NOMO-1 treated with DMSO at 0.1 percent for 48 hours (cell line): ENCODE results near the gene TOP1.
A peak's percentile ranks its signal among the peaks of the same experiment; 100 is the strongest.

Experiments used
- DNase-seq: peaks from one replicate; lab custom pipeline; 2025; ENCODE audit not compliant: unreplicated experiment; lab: John Stamatoyannopoulos, UW

Gene TOP1

GRCh38 chr20:41054847-41055230 lies 26.2 kb downstream of the TOP1 start:
- no peak for DNase-seq

- no peak for DNase-seq
Measured at GRCh38 chr20:41055679-41056078, 27.1 kb downstream of the TOP1 start.

- DNase-seq = no peak
Measured at GRCh38 chr20:41057999-41058673, 29.5 kb downstream of the TOP1 start.

- no peak for DNase-seq
Measured at GRCh38 chr20:41058674-41059635, 30.3 kb downstream of the TOP1 start.

GRCh38 chr20:41061155-41061554 lies 32.5 kb downstream of the TOP1 start:
- no peak for DNase-seq

- DNase-seq = no peak
Measured at GRCh38 chr20:41063442-41063841, 34.8 kb downstream of the TOP1 start.

- DNase-seq = no peak
Measured at GRCh38 chr20:41064377-41064776, 35.8 kb downstream of the TOP1 start.

- no peak for DNase-seq
Measured at GRCh38 chr20:41065716-41066115, 37.1 kb downstream of the TOP1 start.

- no peak for DNase-seq
Measured at GRCh38 chr20:41068806-41069205, 40.2 kb downstream of the TOP1 start.

- DNase-seq = no peak
Measured at GRCh38 chr20:41072190-41072863, 43.7 kb downstream of the TOP1 start.

GRCh38 chr20:41072915-41073314 lies 44.3 kb downstream of the TOP1 start:
- DNase-seq = no peak

GRCh38 chr20:41074441-41074840 lies 45.8 kb downstream of the TOP1 start:
- no peak for DNase-seq

GRCh38 chr20:41076776-41077175 lies 48.2 kb downstream of the TOP1 start:
- DNase-seq = no peak

- peak; percentile 41 for DNase-seq
Measured at GRCh38 chr20:41078329-41078728, 49.7 kb downstream of the TOP1 start.

- no peak for DNase-seq
Measured at GRCh38 chr20:41079066-41079465, 50.4 kb downstream of the TOP1 start.

GRCh38 chr20:41080866-41081265 lies 52.2 kb downstream of the TOP1 start:
- DNase-seq = no peak

GRCh38 chr20:41081276-41081814 lies 52.7 kb downstream of the TOP1 start:
- no peak for DNase-seq

- no peak for DNase-seq
Measured at GRCh38 chr20:41082306-41082705, 53.7 kb downstream of the TOP1 start.

GRCh38 chr20:41085606-41086005 lies 57.0 kb downstream of the TOP1 start:
- DNase-seq = no peak

GRCh38 chr20:41086402-41087324 lies 58.0 kb downstream of the TOP1 start:
- peak; percentile 80 for DNase-seq
